Activated naive CD8-positive, alpha-beta T cell treated with anti-CD3 and anti-CD28 coated beads, Interleukin-2, amount 10 ng/mL, durations not matched to agents 7 days and 5 days (primary cell): ENCODE data around the gene SPAG16. TPM values are rescaled to one million over a fixed set of nuclear protein-coding genes. Genes with fewer than 3 reads are reported as not detected.

Experiments used
- ATAC-seq: fragments of 150-1000 bp; cut with Tn5 transposase; one replicate; pipeline ENCODE4 v1.10.0; 2021; ENCODE audit warnings: low read depth, moderate library complexity
- POLR2A ChIA-PET: fragments of 350-600 bp; sonication (Branson Sonifier 250); formaldehyde crosslinking; loops from one replicate; lab custom pipeline; 2021; ENCODE audit warnings: antibody characterized with exemption; lab: Charles Lee
- DNase-seq: peaks from one replicate; pipeline ENCODE4 v3.0.0; 2021
- H3K27ac Mint-ChIP-seq: one replicate; pipeline ENCODE4 v1.8.0; 2022; ENCODE audit warnings: mild to moderate bottlenecking, mixed read lengths
- H3K27me3 Mint-ChIP-seq: one replicate; pipeline ENCODE4 v1.8.0; 2022; ENCODE audit warnings: mild to moderate bottlenecking, moderate library complexity, mixed read lengths
- H3K36me3 Mint-ChIP-seq: one replicate; pipeline ENCODE4 v1.8.0; 2021; ENCODE audit warnings: mild to moderate bottlenecking, mixed read lengths
- H3K4me1 Mint-ChIP-seq: one replicate; pipeline ENCODE4 v1.8.0; 2021; ENCODE audit warnings: mixed read lengths
- H3K4me3 Mint-ChIP-seq: one replicate; pipeline ENCODE4 v1.8.0; 2022; ENCODE audit warnings: mild to moderate bottlenecking, moderate library complexity, mixed read lengths
- H3K9me3 Mint-ChIP-seq: one replicate; pipeline ENCODE4 v1.8.0; 2021; ENCODE audit warnings: mixed read lengths
- total RNA-seq, 2 experiments: library from RNA; stranded (reverse); gene quantifications; one replicate each; pipeline ENCODE4 v1.2.3, GENCODE V29; 2021

SPAG16 gene
- total RNA-seq, 2 experiments from 2014 or later = 10.9 to 12.6 TPM

DNA sequence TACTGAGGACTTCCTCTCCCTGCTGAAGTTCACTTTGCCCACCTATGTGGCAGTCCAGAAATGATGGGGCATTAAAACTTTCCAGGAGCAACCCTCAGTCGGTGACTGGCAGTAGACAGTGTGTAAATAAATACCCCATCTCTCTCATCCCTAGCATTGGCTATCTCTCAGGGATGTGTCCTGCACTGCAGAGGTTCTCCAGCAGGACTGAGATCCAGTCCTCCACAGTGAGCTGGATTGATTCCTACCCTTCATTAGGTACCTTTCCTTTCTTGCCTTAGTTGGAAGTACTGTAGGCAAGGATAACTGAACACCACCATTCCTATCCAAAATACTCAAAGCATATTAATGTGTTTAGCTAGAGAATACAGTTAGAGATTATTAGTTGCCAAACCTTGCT is 441.8 kb downstream of the SPAG16 start:
- POLR2A ChIA-PET = interaction anchor here (0.7 kb wide), 1 partner anchor 86 kb away, joined by 4 read pairs; no protein-coding TSS in a partner anchor
- Mint-ChIP-seq H3K4me1 (no peaks in the 10 kb centered on the region), H3K27ac (no peak overlapping the region), H3K27me3 (no peaks in the 10 kb centered on the region), H3K36me3 (no peaks in the 10 kb centered on the region), H3K9me3 (no peaks in the 10 kb centered on the region), H3K4me3 (no peak overlapping the region)
- no peak for DNase-seq
- no peak for ATAC-seq

GRCh38 chr2:213733893-213734292 is 449.6 kb downstream of the SPAG16 start:
- POLR2A ChIA-PET = no interaction called here
- H3K36me3 Mint-ChIP-seq = no peaks in the 10 kb centered on the region
- no peak overlapping the region for H3K4me3 Mint-ChIP-seq
- H3K9me3 Mint-ChIP-seq = no peaks in the 10 kb centered on the region
- no peaks in the 10 kb centered on the region for H3K27me3 Mint-ChIP-seq
- ATAC-seq (no peak), DNase-seq (no peak)
- H3K27ac Mint-ChIP-seq = no peak overlapping the region
- H3K4me1 Mint-ChIP-seq = no peaks in the 10 kb centered on the region

DNA sequence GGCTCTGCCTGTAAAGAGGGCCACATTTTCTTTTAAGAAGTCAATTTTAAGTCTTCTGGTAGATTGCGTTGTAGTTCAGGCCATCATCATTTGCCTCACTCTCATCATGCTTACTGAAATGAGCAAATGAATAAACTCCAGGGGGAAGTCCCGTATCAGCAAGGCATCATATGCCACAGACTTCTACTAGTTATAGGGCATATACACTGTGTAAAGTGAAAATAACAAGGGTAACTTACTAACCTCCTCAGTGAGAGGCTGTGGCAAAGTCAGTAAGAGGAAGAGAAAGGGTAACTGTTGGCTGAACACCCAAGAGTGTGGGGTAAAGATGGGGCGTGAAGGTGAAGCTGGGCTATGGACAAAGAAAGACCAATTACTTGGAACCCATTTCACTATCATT is 456.2 kb downstream of the SPAG16 start:
- Mint-ChIP-seq H3K27me3 (no peaks in the 10 kb centered on the region), H3K4me1 (no peaks in the 10 kb centered on the region), H3K4me3 (no peak overlapping the region), H3K36me3 (no peaks in the 10 kb centered on the region), H3K27ac (no peak overlapping the region), H3K9me3 (no peaks in the 10 kb centered on the region)
- POLR2A ChIA-PET = no interaction called here
- ATAC-seq (no peak), DNase-seq (no peak)

DNA sequence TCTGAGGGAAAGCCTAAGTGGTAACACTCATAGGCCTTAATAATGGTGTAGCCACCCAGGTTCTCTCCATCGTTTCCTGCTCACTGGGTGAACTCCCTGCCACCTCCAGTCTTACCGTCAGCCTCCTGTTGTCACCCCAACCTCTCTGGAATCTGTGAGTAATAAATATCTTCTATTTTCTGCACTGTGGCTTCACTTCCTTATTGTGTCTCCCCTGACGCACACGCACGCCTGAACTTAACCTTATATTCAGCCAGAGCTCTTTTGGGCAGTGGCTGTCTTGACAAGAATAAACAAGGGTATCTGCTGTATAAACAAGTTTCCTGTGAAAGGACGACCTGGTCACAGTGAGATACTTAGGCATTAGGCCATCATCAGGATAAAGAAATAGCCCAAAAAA is 467.2 kb downstream of the SPAG16 start:
- Mint-ChIP-seq H3K4me3 (no peak overlapping the region), H3K27me3 (no peaks in the 10 kb centered on the region), H3K4me1 (no peaks in the 10 kb centered on the region), H3K36me3 (no peaks in the 10 kb centered on the region), H3K27ac (no peak overlapping the region), H3K9me3 (no peaks in the 10 kb centered on the region)
- ATAC-seq (no peak), DNase-seq (no peak)
- POLR2A ChIA-PET = no interaction called here

- DNase-seq = no peak
- Mint-ChIP-seq H3K27me3 (no peaks in the 10 kb centered on the region), H3K9me3 (no peaks in the 10 kb centered on the region), H3K4me1 (no peaks in the 10 kb centered on the region), H3K27ac (no peak overlapping the region), H3K36me3 (no peaks in the 10 kb centered on the region), H3K4me3 (no peak overlapping the region)
- ATAC-seq = no peak
- POLR2A ChIA-PET = no interaction called here
These were observed 468.3 kb downstream of the SPAG16 start for GRCh38 chr2:213752575-213752974.

DNA sequence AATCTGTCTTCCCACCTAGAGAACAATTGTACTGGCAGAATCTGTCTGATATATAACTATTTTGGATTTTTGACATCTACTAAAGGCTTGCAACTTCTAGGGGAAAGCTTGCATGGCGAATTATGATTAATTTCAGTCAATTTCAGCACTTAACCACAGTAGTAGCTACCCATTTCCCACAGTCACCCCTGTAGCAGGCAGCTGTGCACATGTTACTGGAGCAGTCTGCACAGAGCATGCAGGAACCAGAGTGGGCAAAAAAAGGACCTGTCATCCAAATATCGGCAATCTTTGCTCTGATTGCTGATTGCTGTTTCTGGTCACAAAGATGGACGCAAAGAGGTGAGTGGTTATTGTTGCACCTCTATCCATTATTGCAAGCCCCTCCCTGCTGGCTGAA is 473.3 kb downstream of the SPAG16 start:
- ATAC-seq = no peak
- no peak overlapping the region for H3K27ac Mint-ChIP-seq
- POLR2A ChIA-PET = no interaction called here
- H3K27me3 Mint-ChIP-seq = no peaks in the 10 kb centered on the region
- no peak for DNase-seq
- H3K4me3 Mint-ChIP-seq = no peak overlapping the region
- H3K4me1 Mint-ChIP-seq = no peaks in the 10 kb centered on the region
- H3K9me3 Mint-ChIP-seq = no peaks in the 10 kb centered on the region
- H3K36me3 Mint-ChIP-seq = no peaks in the 10 kb centered on the region

- Mint-ChIP-seq H3K36me3 (no peaks in the 10 kb centered on the region), H3K4me3 (no peak overlapping the region), H3K9me3 (no peaks in the 10 kb centered on the region), H3K4me1 (no peaks in the 10 kb centered on the region), H3K27me3 (no peaks in the 10 kb centered on the region), H3K27ac (no peak overlapping the region)
- POLR2A ChIA-PET = no interaction called here
- no peak for ATAC-seq
- no peak for DNase-seq
These were observed 479.1 kb downstream of the SPAG16 start for GRCh38 chr2:213763354-213763753.

GRCh38 chr2:213763963-213764362 is 479.7 kb downstream of the SPAG16 start:
- POLR2A ChIA-PET = no interaction called here
- Mint-ChIP-seq H3K36me3 (no peaks in the 10 kb centered on the region), H3K9me3 (no peaks in the 10 kb centered on the region), H3K27ac (no peak overlapping the region), H3K4me3 (no peak overlapping the region), H3K27me3 (no peaks in the 10 kb centered on the region), H3K4me1 (no peaks in the 10 kb centered on the region)
- DNase-seq = no peak
- ATAC-seq = no peak

GRCh38 chr2:213764849-213765248 is 480.6 kb downstream of the SPAG16 start:
- POLR2A ChIA-PET = no interaction called here
- Mint-ChIP-seq H3K4me3 (no peak overlapping the region), H3K27ac (no peak overlapping the region), H3K27me3 (no peaks in the 10 kb centered on the region), H3K36me3 (no peaks in the 10 kb centered on the region), H3K4me1 (no peaks in the 10 kb centered on the region), H3K9me3 (no peaks in the 10 kb centered on the region)
- ATAC-seq = no peak
- DNase-seq = no peak

GRCh38 chr2:213766062-213766461 is 481.8 kb downstream of the SPAG16 start:
- H3K4me3 Mint-ChIP-seq = no peak overlapping the region
- no peaks in the 10 kb centered on the region for H3K4me1 Mint-ChIP-seq
- H3K9me3 Mint-ChIP-seq = no peaks in the 10 kb centered on the region
- DNase-seq = no peak
- POLR2A ChIA-PET = no interaction called here
- H3K36me3 Mint-ChIP-seq = no peaks in the 10 kb centered on the region
- no peak for ATAC-seq
- no peaks in the 10 kb centered on the region for H3K27me3 Mint-ChIP-seq
- H3K27ac Mint-ChIP-seq = no peak overlapping the region

DNA sequence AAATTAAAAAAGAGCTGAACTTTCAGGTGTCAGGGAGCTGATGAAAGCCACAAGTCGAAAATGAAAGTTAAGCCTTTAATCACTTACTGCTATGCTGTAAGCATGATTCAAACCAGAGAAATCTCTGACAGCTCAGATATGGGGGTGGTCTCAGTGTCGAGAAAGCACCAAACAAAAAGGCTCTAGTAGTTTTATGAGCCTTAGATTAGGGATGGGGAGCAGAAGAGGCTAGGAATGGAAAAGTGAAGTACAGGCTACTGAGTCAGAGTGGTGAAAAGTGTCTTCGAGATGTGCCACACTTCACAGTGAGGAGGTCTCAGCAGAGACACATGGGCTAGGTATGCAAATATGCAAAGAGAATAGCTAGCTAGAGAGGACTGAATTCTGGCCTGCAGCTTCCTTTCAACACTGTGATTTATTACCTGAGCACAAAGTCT is 482.2 kb downstream of the SPAG16 start:
- no peaks in the 10 kb centered on the region for H3K36me3 Mint-ChIP-seq
- H3K27me3 Mint-ChIP-seq = no peaks in the 10 kb centered on the region
- ATAC-seq (no peak), DNase-seq (no peak)
- no peak overlapping the region for H3K4me3 Mint-ChIP-seq
- POLR2A ChIA-PET = no interaction called here
- H3K9me3 Mint-ChIP-seq = no peaks in the 10 kb centered on the region
- no peak overlapping the region for H3K27ac Mint-ChIP-seq
- no peaks in the 10 kb centered on the region for H3K4me1 Mint-ChIP-seq

- H3K4me3 Mint-ChIP-seq = no peak overlapping the region
- POLR2A ChIA-PET = no interaction called here
- H3K27me3 Mint-ChIP-seq = no peaks in the 10 kb centered on the region
- no peaks in the 10 kb centered on the region for H3K36me3 Mint-ChIP-seq
- no peaks in the 10 kb centered on the region for H3K4me1 Mint-ChIP-seq
- ATAC-seq (no peak), DNase-seq (no peak)
- no peaks in the 10 kb centered on the region for H3K9me3 Mint-ChIP-seq
- no peak overlapping the region for H3K27ac Mint-ChIP-seq
These were observed 503.6 kb downstream of the SPAG16 start for GRCh38 chr2:213787869-213788268.

DNA sequence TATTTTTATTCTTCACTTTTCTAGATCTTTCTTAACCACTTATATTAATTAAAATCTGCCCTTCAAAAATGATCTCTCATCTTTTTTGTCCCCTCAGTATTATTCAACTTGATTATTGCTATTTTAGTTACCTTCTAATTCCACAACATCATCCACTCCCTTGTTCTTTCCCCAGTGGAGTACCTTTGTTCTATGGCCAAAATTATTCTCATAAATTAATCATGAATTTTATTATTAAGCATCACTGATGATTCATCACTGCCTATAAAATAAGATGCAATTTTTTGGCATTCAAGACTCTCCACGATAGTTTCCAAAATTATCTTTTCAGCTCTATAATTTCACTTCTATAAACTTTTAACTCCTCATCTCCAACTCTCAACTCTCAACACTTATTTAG is 505.7 kb downstream of the SPAG16 start:
- no peak for DNase-seq
- ATAC-seq = no peak
- Mint-ChIP-seq H3K4me1 (no peaks in the 10 kb centered on the region), H3K27ac (no peak overlapping the region), H3K36me3 (no peaks in the 10 kb centered on the region), H3K27me3 (no peaks in the 10 kb centered on the region), H3K4me3 (no peak overlapping the region), H3K9me3 (no peaks in the 10 kb centered on the region)
- POLR2A ChIA-PET = no interaction called here

GRCh38 chr2:213792045-213792444 is 507.8 kb downstream of the SPAG16 start:
- POLR2A ChIA-PET = no interaction called here
- no peaks in the 10 kb centered on the region for H3K4me1 Mint-ChIP-seq
- H3K9me3 Mint-ChIP-seq = no peaks in the 10 kb centered on the region
- DNase-seq = no peak
- no peaks in the 10 kb centered on the region for H3K36me3 Mint-ChIP-seq
- ATAC-seq = no peak
- H3K27me3 Mint-ChIP-seq = no peaks in the 10 kb centered on the region
- no peak overlapping the region for H3K4me3 Mint-ChIP-seq
- no peak overlapping the region for H3K27ac Mint-ChIP-seq

DNA sequence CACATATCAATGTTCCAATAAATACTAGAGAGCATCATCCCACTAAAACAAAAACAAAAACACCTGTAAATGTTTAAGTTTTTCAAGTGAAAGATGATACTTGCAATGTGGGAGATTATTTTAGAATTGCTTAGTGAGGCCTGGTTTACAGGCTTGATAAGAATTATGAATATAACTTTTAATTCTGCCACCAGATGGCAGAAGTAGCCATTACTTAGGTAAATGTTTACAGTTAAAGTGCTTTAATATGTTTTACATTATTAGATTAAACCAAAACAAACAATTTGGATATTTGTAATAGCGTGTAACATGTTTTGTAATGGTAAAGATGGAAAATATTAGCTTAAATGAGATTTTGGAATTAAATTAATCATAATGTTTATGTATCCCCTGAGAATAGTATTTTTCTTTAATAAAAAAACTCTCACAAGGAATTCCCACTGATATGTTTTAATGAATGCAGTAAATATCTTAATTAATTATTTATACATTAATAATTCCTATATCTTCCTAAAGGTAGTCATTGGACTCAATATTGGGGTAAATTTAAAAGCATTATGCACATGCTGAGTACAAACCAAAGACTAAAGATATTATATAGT is 522.0 kb downstream of the SPAG16 start:
- H3K27me3 Mint-ChIP-seq = no peaks in the 10 kb centered on the region

More for the DNA sequence above, 522.0 kb downstream of the SPAG16 start:
- Mint-ChIP-seq H3K36me3 (no peaks in the 10 kb centered on the region), H3K9me3 (no peaks in the 10 kb centered on the region), H3K4me3 (no peak overlapping the region), H3K4me1 (no peaks in the 10 kb centered on the region), H3K27ac (no peak overlapping the region)
- DNase-seq = no peak
- no peak for ATAC-seq
- POLR2A ChIA-PET = no interaction called here
